GM21576 (cell line): ENCODE data around the gene PLET1.

ENCODE experiments used
- ATAC-seq: cut with Tn5 transposase; IDR thresholded peaks from one replicate; pipeline ENCODE4 v1.9.1; 2021; ENCODE audit warnings: mild to moderate bottlenecking, moderate library complexity; ENCODE audit not compliant: unreplicated experiment

PLET1 gene

DNA sequence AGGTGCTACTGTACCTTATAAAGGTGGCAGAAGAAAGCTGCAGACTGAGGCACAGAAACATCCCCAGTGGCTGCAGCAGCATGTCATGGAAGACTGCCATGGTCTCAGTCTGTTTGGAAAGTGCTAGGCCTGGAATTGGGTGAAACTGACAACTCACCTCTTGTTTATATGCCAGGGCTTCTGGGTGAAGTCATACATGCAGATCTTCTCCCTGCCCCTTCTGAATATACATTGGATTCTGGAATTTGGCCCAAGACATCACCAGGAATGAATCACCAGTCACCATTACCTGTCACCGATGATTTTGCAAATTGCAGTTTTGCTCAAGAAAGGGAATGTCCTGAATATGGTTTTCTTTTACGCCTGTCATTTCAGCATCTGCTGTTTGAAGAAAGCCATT, at the start of gene PLET1:
Gene PLET1, minus strand, starts transcription at position 371 of the 400 bp plus-strand sequence. Its CDS starts 271 bp downstream, at position 100.
- no peak for ATAC-seq

DNA sequence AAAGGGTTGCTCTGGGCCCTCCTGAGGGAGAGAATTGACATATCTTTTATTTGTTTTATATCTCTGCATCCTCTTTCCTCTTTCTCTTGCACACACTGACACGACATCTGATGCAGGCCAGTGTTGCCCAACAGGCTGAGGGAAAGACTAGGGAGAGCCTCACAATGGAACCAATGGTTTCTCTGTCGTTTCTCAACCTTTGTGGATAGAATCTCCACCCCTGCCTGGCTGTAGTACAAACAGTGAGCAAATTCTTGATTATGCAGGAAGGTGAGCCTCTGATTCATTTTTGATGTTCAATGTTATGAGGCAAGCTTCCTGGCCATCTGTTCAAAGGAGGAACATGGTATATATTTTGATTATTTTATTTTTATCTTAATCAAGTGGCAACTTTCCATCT, 49.8 kb upstream of the PLET1 start:
- ATAC-seq: no peak

DNA sequence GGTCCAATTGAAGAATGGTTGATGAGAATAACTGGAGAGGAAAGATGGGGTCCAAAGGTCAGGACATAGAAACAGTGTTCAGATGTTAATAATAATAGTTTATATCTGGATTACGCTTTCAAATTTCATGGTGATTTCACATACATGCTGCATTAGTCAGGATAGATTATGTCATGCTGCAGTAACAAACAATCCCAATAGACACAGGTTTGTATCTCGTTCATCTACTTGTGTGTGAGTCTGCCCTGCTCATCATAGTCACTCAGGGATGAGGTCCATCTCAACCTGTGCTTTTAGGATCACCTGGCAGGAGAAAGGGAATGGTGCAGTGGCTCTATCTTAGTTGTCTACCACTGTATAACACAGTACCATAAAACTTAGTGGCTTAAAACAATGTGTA, 48.0 kb upstream of the PLET1 start:
- no peak for ATAC-seq

DNA sequence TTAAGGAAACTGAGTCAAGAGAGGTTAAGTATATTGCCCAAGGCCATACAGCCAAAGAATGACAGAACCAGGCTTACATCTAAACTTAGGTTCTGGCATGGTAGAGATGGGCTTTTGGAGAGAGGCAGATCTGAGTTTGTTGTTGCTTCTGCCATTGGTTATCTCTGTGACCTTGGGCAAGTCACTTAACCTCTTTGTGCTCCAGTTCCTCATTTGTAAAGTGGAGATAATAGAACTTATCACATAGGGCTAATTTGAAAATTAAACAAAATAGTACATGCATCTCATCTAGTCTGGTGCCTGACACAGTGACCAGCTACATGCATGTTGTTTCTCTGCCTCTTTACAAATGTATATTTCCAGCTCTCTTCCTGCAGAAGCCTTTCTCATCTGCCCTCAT, 47.0 kb upstream of the PLET1 start:
- no peak for ATAC-seq

DNA sequence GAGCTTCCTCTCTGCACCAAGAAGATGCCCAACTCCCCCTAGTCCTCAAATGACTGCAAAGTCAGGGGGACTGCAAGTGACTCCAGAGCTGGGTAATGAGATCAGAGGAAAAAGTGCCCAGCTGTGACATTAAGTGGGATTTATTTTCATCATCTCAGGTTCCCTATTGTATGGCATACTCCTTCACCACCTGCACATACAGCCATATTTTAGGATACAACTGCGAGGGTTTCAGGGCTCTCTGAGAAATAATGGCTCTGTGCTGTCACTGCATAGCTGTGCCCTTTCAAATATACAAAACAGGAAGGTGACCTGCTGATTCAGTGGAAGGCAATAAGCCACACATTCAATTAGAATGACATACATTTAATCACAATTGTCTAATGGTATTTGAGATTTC, 45.6 kb upstream of the PLET1 start:
- no peak for ATAC-seq

GRCh38 chr11:112304914-112305313, 44.3 kb upstream of the PLET1 start:
- ATAC-seq: no peak

DNA sequence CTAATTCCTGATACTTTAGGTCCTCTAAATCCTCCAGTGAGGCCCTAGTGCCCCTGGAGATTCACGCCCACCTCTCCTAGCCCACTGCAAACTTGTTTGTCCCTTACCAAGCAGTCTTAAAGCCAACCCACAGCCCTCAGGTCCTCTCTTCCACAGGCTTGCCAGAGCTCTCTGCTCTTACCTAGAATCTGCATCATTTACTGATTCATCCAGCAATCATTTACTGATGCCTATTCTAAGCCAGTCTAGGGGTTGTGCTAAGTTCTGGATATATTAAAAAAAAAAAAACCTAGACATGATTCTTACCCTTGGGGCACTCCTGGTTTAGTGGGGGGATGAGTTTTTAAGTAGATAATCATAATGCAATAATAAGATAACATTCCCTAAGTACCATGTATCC, 43.0 kb upstream of the PLET1 start:
- ATAC-seq: no peak

DNA sequence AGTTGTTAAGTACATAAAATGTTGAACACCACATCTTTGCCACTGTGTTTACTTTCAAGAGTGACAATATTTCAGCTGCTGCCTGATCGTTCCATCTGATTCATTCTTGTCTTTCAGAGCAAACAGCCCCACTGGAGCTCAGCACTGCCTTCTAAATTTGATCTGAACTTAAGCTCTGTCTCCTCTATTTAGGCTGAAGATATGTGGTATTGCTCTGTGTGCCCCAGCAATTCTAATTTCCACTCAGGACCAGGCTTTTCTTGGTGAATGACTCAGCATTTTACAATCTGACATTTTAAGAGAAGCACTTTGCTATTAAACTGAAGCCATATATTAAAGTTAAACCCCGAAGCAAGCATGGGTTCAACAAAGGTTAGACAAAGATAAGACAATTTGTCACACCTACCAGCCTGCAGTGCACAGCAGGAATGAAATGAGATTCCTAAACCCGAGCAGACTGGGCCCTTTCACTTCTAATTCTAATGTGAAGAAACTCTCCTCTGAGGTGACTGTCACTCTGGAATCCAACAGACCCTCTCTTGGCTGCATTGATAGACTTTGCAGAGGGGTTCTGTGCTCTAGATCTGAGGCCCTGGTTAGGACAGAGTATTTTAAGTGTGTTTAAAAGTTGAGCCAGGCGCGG, 41.7 kb upstream of the PLET1 start:
- ATAC-seq: no peak

DNA sequence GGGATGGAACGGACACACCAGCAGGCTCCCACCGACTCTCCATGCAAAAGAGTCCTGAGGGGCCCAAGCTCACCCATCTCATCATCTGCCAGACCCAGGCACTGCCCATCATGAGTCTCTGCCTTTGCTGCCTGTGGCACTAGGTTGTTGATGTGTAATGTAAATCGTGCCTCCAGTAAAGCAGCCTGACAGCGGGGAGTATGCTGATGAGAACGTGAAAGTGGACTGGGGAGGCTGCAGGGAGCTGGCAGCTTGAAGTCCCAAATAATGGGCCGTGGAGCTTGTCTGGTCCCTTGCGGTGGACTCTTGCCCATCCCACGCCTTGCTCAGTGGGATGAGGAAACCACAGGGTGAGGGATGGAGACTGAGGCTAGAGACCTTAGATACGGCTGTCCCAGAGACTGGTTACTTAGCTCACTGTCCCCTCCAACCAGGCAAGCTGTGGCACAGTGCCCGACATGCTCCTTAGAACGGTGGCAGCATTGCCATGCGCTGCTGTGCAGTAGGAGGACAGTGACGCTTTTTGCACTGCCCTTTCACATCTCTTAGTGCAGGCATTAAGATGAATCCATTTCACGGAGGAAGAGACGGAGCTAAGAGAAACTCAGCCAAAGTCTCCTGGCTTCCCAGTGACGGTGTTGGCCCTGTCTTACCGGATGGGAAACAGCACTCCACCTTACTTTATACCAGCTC, 39.6 kb upstream of the PLET1 start:
- no peak for ATAC-seq

DNA sequence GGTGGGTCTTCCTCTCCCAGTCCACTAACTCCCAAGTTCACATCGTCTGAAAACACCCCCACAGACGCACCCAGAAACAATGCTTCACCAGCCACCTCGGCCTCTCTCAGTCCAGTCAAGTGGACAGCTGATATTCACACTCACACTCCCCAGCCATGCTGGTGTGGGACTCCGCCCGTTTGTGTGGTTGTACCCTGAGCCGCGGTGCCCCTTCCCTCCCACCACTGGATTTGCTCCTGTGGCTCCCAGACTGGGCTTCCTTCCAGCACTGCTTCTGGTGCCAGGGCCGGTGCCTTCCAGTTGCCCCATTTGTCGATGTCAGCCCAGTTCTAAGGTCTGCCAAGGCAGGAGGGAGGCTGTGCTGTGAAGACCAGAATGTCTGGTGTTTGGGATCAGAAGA, 37.9 kb upstream of the PLET1 start:
- no peak for ATAC-seq

DNA sequence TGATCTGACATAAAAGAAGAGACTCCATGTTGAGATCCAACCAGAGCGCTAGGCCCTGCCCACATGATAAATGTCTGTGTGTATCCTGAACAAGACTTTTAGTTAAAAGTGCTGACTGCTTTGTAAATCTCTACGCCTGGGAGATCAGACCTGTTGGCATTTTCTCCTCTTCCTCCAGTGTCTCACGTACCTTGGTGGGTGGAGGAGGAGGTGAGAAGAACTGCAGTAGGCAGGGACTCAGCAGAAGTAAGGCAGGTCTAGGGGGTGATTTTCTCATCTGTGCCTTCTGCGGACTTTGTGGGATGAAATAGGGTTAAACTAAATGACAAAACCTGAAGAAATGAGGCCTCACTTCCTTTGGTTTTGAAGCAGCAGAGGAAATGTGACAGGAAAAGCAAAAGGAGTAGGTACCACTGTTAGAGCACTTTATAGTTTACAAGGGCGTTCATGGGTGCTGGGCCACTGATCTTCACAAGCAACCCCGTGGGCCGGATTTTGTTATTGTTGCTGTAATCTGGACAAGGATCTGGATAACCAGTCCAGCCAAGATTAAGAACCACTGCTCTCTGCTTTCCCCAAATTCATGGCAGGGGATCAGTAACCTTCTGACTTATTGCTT, 36.7 kb upstream of the PLET1 start:
- ATAC-seq: no peak

GRCh38 chr11:112296044-112296443, 35.4 kb upstream of the PLET1 start:
- ATAC-seq: no peak

DNA sequence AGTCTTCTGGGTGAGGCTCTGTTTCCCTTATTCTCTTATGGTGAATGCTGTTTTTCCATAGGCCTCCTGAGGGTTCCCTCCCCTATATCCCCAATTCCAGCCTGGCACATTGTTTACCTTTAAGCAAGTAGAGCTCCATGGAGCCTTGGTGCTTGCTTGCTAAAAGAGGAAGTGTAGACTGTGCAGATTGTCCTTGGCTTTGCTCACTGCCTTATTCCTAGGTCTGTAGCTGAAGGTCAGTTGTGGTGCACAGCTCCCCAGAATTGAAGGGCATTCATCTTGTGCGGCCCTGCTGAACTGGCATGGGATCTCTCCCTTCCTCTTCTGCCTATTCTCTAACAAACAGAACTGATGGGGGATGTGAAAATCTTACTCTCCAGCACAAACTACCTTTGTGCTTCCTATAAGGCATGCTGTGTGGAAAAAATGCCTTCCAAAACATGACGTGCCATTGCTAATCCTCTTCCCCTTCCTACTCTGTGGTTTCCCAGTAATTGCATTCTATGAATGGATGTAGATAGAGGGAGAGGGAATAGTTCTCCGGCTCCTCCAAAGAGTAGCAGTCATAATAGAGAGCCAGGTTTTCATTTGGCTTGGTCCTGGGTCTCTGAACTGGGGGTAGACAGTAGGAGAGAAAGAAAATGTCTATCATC, 34.2 kb upstream of the PLET1 start:
- no peak for ATAC-seq

- ATAC-seq: no peak
Observed at GRCh38 chr11:112293614-112294013, 33.0 kb upstream of the PLET1 start.

DNA sequence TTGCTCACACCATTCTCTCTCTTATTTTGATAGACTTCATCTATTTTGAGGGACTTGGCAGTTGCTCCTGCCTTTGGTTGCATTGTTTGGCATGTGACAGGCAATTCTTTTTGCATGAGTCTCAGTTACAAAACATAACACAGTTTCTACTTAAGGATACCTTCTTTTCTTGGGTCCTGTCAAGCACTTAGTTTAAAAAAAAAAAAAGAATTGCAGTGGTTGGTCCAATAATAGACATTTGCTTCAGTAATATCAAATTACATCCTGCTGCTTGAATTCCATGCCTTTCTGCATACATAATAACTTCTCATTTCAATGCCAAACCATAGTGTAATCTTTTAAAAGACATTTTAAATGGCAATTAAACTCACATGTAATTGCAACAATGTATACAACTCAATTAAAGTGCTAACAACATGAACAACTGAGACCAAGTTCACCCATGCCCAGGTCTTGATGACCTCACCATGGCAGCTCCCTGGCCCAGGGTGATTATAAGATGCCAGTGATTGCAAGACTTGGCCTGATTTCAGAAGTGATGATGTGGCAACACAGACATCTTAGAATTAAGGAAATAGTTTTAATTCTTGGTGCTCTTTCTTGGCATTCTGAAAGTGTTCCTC, 32.2 kb upstream of the PLET1 start:
- ATAC-seq: no peak

- ATAC-seq: no peak
Observed at GRCh38 chr11:112292188-112292587, 31.5 kb upstream of the PLET1 start.

GRCh38 chr11:112291191-112291590, 30.5 kb upstream of the PLET1 start:
- no peak for ATAC-seq

- ATAC-seq: no peak
Observed at GRCh38 chr11:112290493-112290850, 29.8 kb upstream of the PLET1 start.

DNA sequence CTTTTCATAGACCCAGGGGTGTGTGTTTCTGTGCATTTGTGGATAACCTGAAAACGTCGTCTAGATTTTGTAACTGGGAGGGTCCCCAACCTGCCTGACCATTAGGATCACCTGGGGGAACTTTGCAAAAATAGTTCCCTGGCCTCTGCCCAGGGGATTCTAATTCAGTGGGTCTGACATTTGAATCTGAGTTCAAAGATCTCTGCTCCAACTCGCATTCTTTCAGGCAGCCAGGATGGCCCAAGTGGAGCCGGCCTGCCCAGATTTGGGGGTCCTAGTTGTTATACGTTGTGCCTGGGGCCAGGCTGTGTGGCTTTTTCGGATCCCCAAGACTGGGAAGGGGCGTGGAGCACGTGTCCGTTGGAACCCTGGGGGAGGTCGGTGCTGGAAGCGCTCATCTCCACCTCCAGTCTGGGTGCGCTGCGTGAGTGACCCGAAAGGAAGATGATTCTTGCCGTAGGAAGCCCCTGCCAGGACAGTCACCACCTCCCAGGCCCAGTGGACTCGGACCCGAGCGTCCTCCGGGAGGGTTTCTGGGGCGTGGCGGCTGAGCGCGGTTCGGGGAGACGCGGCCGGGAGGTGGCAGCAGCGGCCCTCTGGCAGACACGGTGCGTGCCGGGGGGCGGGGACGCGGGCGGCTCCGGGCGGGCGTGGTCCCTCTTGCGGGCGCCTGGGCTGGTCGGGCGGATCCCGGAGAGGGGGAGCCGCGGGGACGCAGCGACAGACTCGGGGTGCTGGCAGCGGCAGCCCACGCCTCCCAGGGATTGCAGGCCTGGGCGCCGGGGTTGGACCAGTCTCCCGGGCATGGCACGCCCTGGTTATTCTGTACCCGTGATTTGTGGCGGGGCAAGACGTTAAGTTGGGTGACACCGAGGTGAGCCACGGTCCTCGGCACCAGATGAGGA, 29.2 kb upstream of the PLET1 start:
- ATAC-seq: peak; percentile 95

DNA sequence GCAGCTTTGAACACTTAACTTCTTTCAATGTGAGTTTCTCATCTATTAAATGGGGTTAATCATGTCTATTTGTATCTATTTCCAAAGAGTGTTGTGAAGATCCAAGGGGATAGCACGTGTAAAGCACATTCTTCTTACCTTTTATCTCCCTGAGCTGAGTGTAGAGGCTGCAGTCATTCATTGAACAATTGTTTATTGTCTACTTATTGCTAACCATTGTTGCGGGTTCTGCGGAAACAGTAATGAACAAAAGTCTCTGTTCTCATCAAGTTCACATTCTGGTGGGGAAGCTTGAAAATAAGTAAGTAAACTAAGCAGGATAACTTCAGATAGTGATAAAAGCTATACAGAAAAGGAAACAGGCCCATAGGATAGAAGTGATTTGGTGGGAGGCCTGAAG, 27.4 kb upstream of the PLET1 start:
- no peak for ATAC-seq
